ENCODE data around the gene SELENON.
A peak's percentile ranks its signal among the peaks of the same experiment; 100 is the strongest.

Gene SELENON

GRCh38 chr1:25809929-25810328, 9.9 kb downstream of the SELENON start:
- TF ChIP-seq CTCF (IDR thresholded peaks at IDR 0.05; ENCODE audit: low read depth, low read length): no peak
- DNase-seq (ENCODE audit: low read depth in 2 of 2): no peak
- no peak overlapping the region for H3K4me3 ChIP-seq (replicated peaks in 1 of 2; ENCODE audit: low read depth in 2 of 2, low read length in 2 of 2)

- peak; percentile 60 to 61 for DNase-seq (ENCODE audit: low read depth in 2 of 2)
These were observed 10.6 kb downstream of the SELENON start for GRCh38 chr1:25810341-25811299.

GRCh38 chr1:25811384-25812082, 11.5 kb downstream of the SELENON start:
- TF ChIP-seq CTCF (IDR thresholded peaks at IDR 0.05; ENCODE audit: low read depth, low read length): no peak
- H3K4me3 ChIP-seq (replicated peaks in 1 of 2; ENCODE audit: low read depth in 2 of 2, low read length in 2 of 2): no peak overlapping the region
- no peak for DNase-seq (ENCODE audit: low read depth in 2 of 2)

More at GRCh38 chr1:25810341-25811299, 10.6 kb downstream of the SELENON start:
- H3K4me3 ChIP-seq (replicated peaks in 1 of 2; ENCODE audit: low read depth in 2 of 2, low read length in 2 of 2): no peak overlapping the region
- TF ChIP-seq CTCF (IDR thresholded peaks at IDR 0.05; ENCODE audit: low read depth, low read length): peak; percentile 90

GRCh38 chr1:25813071-25813733, 13.2 kb downstream of the SELENON start:
- DNase-seq (ENCODE audit: low read depth in 2 of 2): no peak
- H3K4me3 ChIP-seq (replicated peaks in 1 of 2; ENCODE audit: low read depth in 2 of 2, low read length in 2 of 2): no peak overlapping the region
- no peak for TF ChIP-seq CTCF (IDR thresholded peaks at IDR 0.05; ENCODE audit: low read depth, low read length)

GRCh38 chr1:25813734-25814471, 13.9 kb downstream of the SELENON start:
- H3K4me3 ChIP-seq (replicated peaks in 1 of 2; ENCODE audit: low read depth in 2 of 2, low read length in 2 of 2): no peak overlapping the region
- DNase-seq (ENCODE audit: low read depth in 2 of 2): no peak
- no peak for TF ChIP-seq CTCF (IDR thresholded peaks at IDR 0.05; ENCODE audit: low read depth, low read length)

GRCh38 chr1:25814549-25815087, 14.6 kb downstream of the SELENON start:
- no peak for TF ChIP-seq CTCF (IDR thresholded peaks at IDR 0.05; ENCODE audit: low read depth, low read length)
- no peak for DNase-seq (ENCODE audit: low read depth in 2 of 2)
- no peak overlapping the region for H3K4me3 ChIP-seq (replicated peaks in 1 of 2; ENCODE audit: low read depth in 2 of 2, low read length in 2 of 2)

Measured in cardiac fibroblast (primary cell).